Measurements from ENCODE around the gene STXBP5. TPM values are rescaled to one million over a fixed set of nuclear protein-coding genes. Genes with fewer than 3 reads are reported as not detected.

Gene STXBP5
- total RNA-seq, 2 donors from 2014 or later = 25.9 to 30.3 TPM

DNA sequence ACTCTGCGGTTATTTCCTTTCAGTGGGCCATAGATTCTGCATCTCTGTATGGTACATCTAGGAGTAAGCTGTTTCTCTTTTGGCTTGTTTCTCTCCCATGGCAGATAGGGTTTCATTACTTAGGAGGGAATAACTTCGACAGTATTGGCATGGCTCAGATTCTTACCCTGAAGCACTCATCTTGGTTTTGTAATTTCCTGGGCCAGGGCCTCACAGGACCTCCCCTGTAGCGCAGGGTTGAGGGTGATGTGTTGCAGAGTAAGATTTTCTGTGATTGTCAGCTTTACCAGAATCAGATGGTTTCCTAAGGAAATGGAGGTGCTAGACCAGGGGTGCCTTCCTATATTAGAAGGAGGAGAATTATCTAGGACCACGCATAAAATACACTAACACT lies 78.3 kb downstream of the STXBP5 start:
- no peak for DNase-seq
- 74 to 80% methylated on average over 4 of the region's 4 CpGs for WGBS, 2 donors
- TF ChIP-seq, protein P1, sequence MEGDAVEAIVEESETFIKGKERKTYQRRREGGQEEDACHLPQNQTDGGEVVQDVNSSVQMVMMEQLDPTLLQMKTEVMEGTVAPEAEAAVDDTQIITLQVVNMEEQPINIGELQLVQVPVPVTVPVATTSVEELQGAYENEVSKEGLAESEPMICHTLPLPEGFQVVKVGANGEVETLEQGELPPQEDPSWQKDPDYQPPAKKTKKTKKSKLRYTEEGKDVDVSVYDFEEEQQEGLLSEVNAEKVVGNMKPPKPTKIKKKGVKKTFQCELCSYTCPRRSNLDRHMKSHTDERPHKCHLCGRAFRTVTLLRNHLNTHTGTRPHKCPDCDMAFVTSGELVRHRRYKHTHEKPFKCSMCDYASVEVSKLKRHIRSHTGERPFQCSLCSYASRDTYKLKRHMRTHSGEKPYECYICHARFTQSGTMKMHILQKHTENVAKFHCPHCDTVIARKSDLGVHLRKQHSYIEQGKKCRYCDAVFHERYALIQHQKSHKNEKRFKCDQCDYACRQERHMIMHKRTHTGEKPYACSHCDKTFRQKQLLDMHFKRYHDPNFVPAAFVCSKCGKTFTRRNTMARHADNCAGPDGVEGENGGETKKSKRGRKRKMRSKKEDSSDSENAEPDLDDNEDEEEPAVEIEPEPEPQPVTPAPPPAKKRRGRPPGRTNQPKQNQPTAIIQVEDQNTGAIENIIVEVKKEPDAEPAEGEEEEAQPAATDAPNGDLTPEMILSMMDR (IDR thresholded peaks at IDR 0.05) = no peak
- no peak for TF ChIP-seq POLR2A (IDR thresholded peaks at IDR 0.05)
- Histone ChIP-seq H3K4me3 (no peak overlapping the region), H3K9me3 (no peaks in the 10 kb centered on the region), H3K27ac (no peak overlapping the region), H3K4me1 (peaks cover 40% of the 10 kb centered on the region), H3K36me3 (replicated peaks in 1 of 2; ENCODE audit: insufficient read depth in 1 of 2, low read depth in 2 of 2) (peaks cover 0 to 4% of the 10 kb centered on the region in 2 donors), H3K27me3 (no peaks in the 10 kb centered on the region)
- intact Hi-C loops (cut with DNase I) = no loop called here
- ATAC-seq = no peak

DNA sequence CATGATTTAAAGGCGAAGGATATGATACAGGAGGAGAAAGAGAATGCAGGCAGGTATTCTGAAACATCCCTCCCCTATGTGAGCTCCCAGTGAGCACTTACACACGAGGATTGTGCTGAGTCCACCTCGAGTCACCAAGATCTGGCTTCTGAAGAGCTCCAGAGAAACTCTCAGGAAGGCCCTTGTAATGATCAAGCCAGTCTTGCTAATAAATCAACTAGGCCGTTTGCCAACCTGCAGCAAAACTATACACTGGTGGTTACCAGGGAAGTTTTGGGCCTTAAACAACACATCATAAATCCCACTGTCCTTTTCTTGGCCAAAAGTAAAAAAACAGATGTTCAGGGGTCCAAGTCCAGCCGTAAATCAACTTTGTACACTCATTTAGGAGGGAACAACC lies 79.2 kb downstream of the STXBP5 start:
- Histone ChIP-seq H3K9me3 (no peaks in the 10 kb centered on the region), H3K36me3 (replicated peaks in 1 of 2; ENCODE audit: insufficient read depth in 1 of 2, low read depth in 2 of 2) (peaks cover 0 to 4% of the 10 kb centered on the region in 2 donors), H3K4me3 (no peak overlapping the region), H3K27ac (no peak overlapping the region), H3K4me1 (peaks cover 48% of the 10 kb centered on the region), H3K27me3 (no peaks in the 10 kb centered on the region)
- DNase-seq (no peak), ATAC-seq (no peak)
- WGBS, 2 donors = 60 to 64% methylated on average over 5 of the region's 5 CpGs
- TF ChIP-seq, protein P1 (IDR thresholded peaks at IDR 0.05) = no peak
- TF ChIP-seq POLR2A (IDR thresholded peaks at IDR 0.05) = no peak
- intact Hi-C loops (cut with DNase I) = no loop called here

DNA sequence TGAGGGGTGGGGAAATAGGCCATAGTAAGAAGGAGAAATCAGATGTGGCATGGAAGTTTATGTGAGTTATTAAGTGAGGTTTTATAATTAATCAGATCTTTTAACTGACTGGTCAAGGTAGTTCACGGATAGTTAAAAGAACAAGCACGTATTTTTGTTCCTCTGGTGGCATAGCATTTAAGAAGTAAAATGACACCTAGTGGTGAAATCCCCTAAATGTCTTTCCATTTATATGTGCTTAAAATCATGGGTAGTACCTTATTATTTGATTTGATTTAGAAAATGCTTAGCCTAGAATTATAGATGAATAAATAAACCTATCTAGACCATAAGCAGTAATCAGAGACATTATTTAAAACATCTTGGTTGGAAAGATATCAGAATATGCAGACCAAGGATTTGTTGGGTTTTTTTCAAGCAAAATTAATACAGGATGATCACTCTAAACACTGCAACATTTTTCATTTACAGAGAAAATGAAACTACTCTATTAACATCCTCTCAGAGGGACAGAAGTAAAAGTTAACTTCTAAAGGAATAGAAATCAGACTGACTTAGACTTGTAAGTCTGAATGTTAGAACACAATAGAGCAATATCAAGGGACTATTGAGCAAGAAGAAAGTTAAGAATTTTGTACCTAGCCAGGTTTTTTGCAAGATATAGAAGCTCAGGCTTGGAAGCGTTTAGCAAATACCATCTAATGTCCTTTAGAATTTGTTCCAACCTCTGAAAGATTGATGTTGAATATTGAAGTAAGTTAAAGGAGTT lies 81.1 kb downstream of the STXBP5 start:
- H3K36me3 ChIP-seq (replicated peaks in 1 of 2; ENCODE audit: insufficient read depth in 1 of 2, low read depth in 2 of 2) = no peaks in the 10 kb centered on the region
- TF ChIP-seq POLR2A (IDR thresholded peaks at IDR 0.05) = no peak
- TF ChIP-seq, protein P1 (IDR thresholded peaks at IDR 0.05) = peak; percentile 31 to 59 (median 52)
- WGBS, 2 donors = 21 to 24% methylated on average over 3 of the region's 3 CpGs
- intact Hi-C loops (cut with DNase I) = no loop called here
- DNase-seq (no peak), ATAC-seq (peak; percentile 43)
- no peaks in the 10 kb centered on the region for H3K9me3 ChIP-seq
- no peak overlapping the region for H3K4me3 ChIP-seq
- peak overlapping the region in 1 of 4 donors; percentile 34 for H3K27ac ChIP-seq
- H3K27me3 ChIP-seq = no peaks in the 10 kb centered on the region
- H3K4me1 ChIP-seq = peaks cover 45% of the 10 kb centered on the region

DNA sequence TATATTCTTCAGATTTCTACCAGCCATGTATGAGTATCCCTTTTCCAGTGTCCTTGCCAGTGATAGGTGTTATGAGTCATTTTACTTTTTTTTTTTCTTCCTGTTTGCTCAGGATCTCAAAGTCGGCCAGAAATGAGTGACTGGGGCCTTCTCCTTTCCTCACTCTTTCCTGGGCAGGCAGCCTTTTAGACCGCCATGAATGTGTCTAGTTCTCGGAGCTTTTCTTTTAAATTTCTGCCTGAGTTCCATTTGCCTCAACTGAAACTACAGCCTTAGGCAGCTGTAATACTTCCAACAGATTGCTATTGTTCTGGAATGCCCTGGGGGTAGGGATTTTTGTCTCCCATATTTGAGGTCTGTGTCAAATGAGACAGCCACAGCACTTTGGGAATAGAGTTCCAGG lies 83.7 kb downstream of the STXBP5 start:
- Histone ChIP-seq H3K36me3 (replicated peaks in 1 of 2; ENCODE audit: insufficient read depth in 1 of 2, low read depth in 2 of 2) (no peaks in the 10 kb centered on the region), H3K9me3 (no peaks in the 10 kb centered on the region), H3K4me1 (peaks cover 30% of the 10 kb centered on the region), H3K27me3 (no peaks in the 10 kb centered on the region), H3K27ac (peak overlapping the region in 1 of 4 donors; percentile 25), H3K4me3 (no peak overlapping the region)
- WGBS, 2 donors = 63 to 64% methylated on average over 3 of the region's 3 CpGs
- ATAC-seq (peak; percentile 75), DNase-seq (peak in 2 of 4 donors; percentile 13 to 38)
- TF ChIP-seq POLR2A (IDR thresholded peaks at IDR 0.05) = no peak
- TF ChIP-seq, protein P1 (IDR thresholded peaks at IDR 0.05) = no peak
- intact Hi-C loops (cut with DNase I) = no loop called here

DNA sequence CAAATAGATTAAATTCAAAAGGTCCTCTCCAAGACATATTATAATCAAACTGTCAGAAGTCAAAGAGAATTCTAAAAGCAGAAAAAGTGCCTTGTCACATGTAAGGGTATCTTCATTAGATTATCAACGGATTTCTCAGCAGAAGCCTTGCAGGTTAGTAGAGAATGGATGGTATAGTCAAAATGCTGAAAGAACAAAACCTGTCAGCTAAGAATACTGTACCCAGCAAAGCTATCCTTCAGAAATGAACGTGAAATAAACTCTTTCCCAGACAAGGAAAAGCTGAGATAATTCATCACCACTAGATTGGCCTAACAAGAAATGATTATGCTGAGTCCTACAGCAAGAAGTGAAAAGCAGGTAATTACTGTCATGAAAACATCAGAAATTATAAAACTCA lies 92.9 kb downstream of the STXBP5 start:
- H3K4me1 ChIP-seq = peaks cover 5% of the 10 kb centered on the region
- H3K27ac ChIP-seq = no peak overlapping the region
- ATAC-seq = no peak
- no peaks in the 10 kb centered on the region for H3K9me3 ChIP-seq
- no peak overlapping the region for H3K4me3 ChIP-seq
- TF ChIP-seq POLR2A (IDR thresholded peaks at IDR 0.05) = no peak
- TF ChIP-seq, protein P1 (IDR thresholded peaks at IDR 0.05) = no peak
- 94 to 96% methylated on average over 2 of the region's 2 CpGs for WGBS, 2 donors
- DNase-seq = no peak
- H3K36me3 ChIP-seq (replicated peaks in 1 of 2; ENCODE audit: insufficient read depth in 1 of 2, low read depth in 2 of 2) = peaks cover 0 to 7% of the 10 kb centered on the region in 2 donors
- intact Hi-C loops (cut with DNase I) = no loop called here
- no peaks in the 10 kb centered on the region for H3K27me3 ChIP-seq

All from body of pancreas (tissue), 4 donors.